MM.1S (cell line): Measurements from ENCODE around the gene ACKR2.

ENCODE experiments used
- CTCF ChIP-seq: fragments of 300-600 bp; sonication (generic); IDR thresholded peaks from 2 replicates; pipeline ENCODE4 v1.5.1; 2016; ENCODE audit warnings: antibody characterized with exemption, low read length, mixed read lengths
- EZH2 ChIP-seq: fragments of 300-600 bp; sonication (generic); optimal IDR thresholded peaks from 2 replicates; pipeline ENCODE3; 2017; ENCODE audit warnings: low read depth, mild to moderate bottlenecking, antibody characterized with exemption, low read length, mixed read lengths
- EZH2phosphoT487 ChIP-seq: fragments of 300-600 bp; sonication (generic); IDR thresholded peaks from 2 replicates; pipeline ENCODE4 v1.6.1; 2018; ENCODE audit warnings: antibody characterized with exemption, low read length

- no peak for TF ChIP-seq CTCF
- TF ChIP-seq EZH2phosphoT487, result no peak
- TF ChIP-seq EZH2, result no peak
These were observed 29.3 kb downstream of the ACKR2 start for GRCh38 chr3:42838571-42838970.
